K562 (cell line): ENCODE results near the gene AKNAD1. TPM values are rescaled to one million over a fixed set of nuclear protein-coding genes. Genes with fewer than 3 reads are reported as not detected.

ENCODE experiments used
- GABPB1 ChIP-seq: sonication (generic); formaldehyde crosslinking; IDR thresholded peaks from 2 replicates; pipeline ENCODE4 v1.8.0; 2022; ENCODE audit warnings: mild to moderate bottlenecking, missing genetic modification reagents
- MEF2A ChIP-seq: IDR thresholded peaks from 2 replicates; pipeline ENCODE4 v1.6.1; 2011; ENCODE audit warnings: low read depth, mild to moderate bottlenecking, low read length, moderate library complexity; ENCODE audit not compliant: control insufficient read depth
- NR2C2 ChIP-seq, 2 experiments: fragments of 200-800 bp in 1 of 2; sonication (Bioruptor generic) in 1 of 2; sonication (generic) in 1 of 2; formaldehyde crosslinking in 1 of 2; IDR thresholded peaks; 2 replicates each; pipeline versions ENCODE4 v1.6.1 to v1.8.0; 2016 to 2022; ENCODE audit warnings: mild to moderate bottlenecking in 1 of 2, missing compliant biosample characterization in 1 of 2, missing genetic modification characterization in 1 of 2, missing genetic modification reagents in 1 of 2
- PML ChIP-seq: IDR thresholded peaks from 2 replicates; pipeline ENCODE4 v1.6.1; 2012; ENCODE audit warnings: low read length, inconsistent platforms
- POU5F1 ChIP-seq: fragments of 150-350 bp; IDR thresholded peaks from 2 replicates; pipeline ENCODE4 v1.6.1; 2014; ENCODE audit warnings: borderline replicate concordance, low read length, low read depth, mild to moderate bottlenecking; ENCODE audit not compliant: partially characterized antibody
- PRPF4 ChIP-seq: fragments of 200-400 bp; formaldehyde crosslinking; IDR thresholded peaks from one replicate; pipeline ENCODE4 v1.6.1; 2017; ENCODE audit warnings: low read length, low read depth, mild to moderate bottlenecking; ENCODE audit not compliant: insufficient read depth, poor library complexity, severe bottlenecking
- SOX6 ChIP-seq: fragments of 450-650 bp; IDR thresholded peaks from 2 replicates; pipeline ENCODE4 v1.6.1; 2014; ENCODE audit warnings: mild to moderate bottlenecking
- TEAD1 ChIP-seq, 2 experiments: fragments of 450-650 bp in 1 of 2; sonication (generic) in 1 of 2; formaldehyde crosslinking; IDR thresholded peaks; 2 replicates each; pipeline versions ENCODE4 v1.4.0 to v1.8.0; 2020 to 2022; ENCODE audit warnings: mild to moderate bottlenecking in 2 of 2, missing genetic modification reagents in 1 of 2
- ZFPM2 ChIP-seq: fragments of 250-450 bp; sonication (Bioruptor Pico); IDR thresholded peaks from 2 replicates; pipeline ENCODE4 v1.5.1; 2022; ENCODE audit warnings: mild to moderate bottlenecking
- polyA plus RNA-seq, 8 experiments: library from polyadenylated mRNA; depleted of rRNA in 4 of 8; stranded (reverse) in 5 of 8; unstranded in 3 of 8; fragments of >200 nt; fragmentation: Nextera tagmentation in 2 of 8; fragmentation: Illumina TruSeq in 1 of 8; extraction: Ambion mirVana in 2 of 8; extraction: Trizol in 1 of 8; gene quantifications; 2 replicates each; pipeline versions ENCODE4 v1.2.1 to v1.2.3, GENCODE V29; 2011 to 2014; ENCODE audit warnings: inconsistent platforms in 1 of 8, missing spikeins in 1 of 8
- total RNA-seq, 7 experiments: library from RNA; depleted of rRNA in 6 of 7; stranded (reverse); fragments of >200 nt in 6 of 7; fragmentation: Illumina TruSeq in 2 of 7; extraction: Trizol in 2 of 7; gene quantifications; 2 replicates each; pipeline versions ENCODE4 v1.2.1 to v1.2.3, GENCODE V29; 2011 to 2021; ENCODE audit warnings: low replicate concordance in 1 of 7
- TF ChIP-seq, protein P1 (sequence below), 2 experiments: fragments of 450-650 bp in 1 of 2; sonication (generic) in 1 of 2; formaldehyde crosslinking in 1 of 2; IDR thresholded peaks; 2 replicates each; pipeline versions ENCODE4 v1.7.1 to v1.9.0; 2016 to 2022; ENCODE audit warnings: inconsistent platforms in 1 of 2, mild to moderate bottlenecking in 1 of 2, missing genetic modification reagents in 1 of 2
- TF ChIP-seq, protein P2 (sequence below): fragments of 200-800 bp; sonication (Bioruptor generic); IDR thresholded peaks from 2 replicates; pipeline ENCODE4 v1.6.1; 2016; ENCODE audit warnings: missing genetic modification characterization, missing compliant biosample characterization
- TF ChIP-seq, protein P3 (sequence below): fragments of 250-450 bp; sonication (Bioruptor Pico); IDR thresholded peaks from 2 replicates; pipeline ENCODE4 v1.8.0; 2021; ENCODE audit warnings: moderate library complexity, mild to moderate bottlenecking, inconsistent platforms

AKNAD1 gene
- total and polyA plus RNA-seq, 9 of the 15 experiments (the other 6 are each of a cell fraction or from before 2014, with no cell fraction given), result 0.13 to 0.30 TPM; not detected in 7

DNA sequence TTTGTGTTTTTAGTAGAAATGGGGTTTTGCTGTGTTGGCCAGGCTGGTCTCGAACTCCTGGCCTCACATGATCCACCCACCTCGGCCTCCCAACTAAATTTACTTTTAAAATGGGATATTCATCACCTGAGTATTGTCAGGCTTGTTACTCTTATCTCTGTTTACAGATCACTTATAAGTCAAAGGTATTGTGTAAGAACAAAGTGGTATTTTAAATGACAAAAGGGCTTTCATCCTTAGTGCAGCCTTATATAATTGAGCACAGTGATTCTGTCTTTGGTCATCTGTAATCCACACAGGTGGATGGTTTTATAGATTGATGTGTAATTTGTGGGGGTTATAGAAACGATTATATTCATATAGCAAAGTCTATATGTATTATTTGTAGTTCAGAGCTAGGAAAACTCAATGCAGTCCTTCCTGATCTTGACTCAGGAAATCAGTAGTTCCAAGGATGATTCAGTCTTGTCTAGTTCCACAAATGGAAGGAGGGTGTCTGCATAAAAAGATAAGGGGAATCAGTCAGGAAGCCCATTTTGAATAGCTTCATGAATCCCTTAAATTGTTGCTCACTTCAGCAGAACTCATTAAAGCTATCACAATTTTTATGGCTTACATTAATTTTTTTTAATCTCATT, 75.8 kb downstream of the AKNAD1 start (continued):
- no peak for TF ChIP-seq PML
- no peak for TF ChIP-seq ZFPM2
- no peak for TF ChIP-seq GABPB1 (CRISPR knock-in tag)
- no peak for TF ChIP-seq PRPF4
- TF ChIP-seq, protein P1, sequence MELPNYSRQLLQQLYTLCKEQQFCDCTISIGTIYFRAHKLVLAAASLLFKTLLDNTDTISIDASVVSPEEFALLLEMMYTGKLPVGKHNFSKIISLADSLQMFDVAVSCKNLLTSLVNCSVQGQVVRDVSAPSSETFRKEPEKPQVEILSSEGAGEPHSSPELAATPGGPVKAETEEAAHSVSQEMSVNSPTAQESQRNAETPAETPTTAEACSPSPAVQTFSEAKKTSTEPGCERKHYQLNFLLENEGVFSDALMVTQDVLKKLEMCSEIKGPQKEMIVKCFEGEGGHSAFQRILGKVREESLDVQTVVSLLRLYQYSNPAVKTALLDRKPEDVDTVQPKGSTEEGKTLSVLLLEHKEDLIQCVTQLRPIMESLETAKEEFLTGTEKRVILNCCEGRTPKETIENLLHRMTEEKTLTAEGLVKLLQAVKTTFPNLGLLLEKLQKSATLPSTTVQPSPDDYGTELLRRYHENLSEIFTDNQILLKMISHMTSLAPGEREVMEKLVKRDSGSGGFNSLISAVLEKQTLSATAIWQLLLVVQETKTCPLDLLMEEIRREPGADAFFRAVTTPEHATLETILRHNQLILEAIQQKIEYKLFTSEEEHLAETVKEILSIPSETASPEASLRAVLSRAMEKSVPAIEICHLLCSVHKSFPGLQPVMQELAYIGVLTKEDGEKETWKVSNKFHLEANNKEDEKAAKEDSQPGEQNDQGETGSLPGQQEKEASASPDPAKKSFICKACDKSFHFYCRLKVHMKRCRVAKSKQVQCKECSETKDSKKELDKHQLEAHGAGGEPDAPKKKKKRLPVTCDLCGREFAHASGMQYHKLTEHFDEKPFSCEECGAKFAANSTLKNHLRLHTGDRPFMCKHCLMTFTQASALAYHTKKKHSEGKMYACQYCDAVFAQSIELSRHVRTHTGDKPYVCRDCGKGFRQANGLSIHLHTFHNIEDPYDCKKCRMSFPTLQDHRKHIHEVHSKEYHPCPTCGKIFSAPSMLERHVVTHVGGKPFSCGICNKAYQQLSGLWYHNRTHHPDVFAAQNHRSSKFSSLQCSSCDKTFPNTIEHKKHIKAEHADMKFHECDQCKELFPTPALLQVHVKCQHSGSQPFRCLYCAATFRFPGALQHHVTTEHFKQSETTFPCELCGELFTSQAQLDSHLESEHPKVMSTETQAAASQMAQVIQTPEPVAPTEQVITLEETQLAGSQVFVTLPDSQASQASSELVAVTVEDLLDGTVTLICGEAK (IDR thresholded peaks at IDR 0.05), result no peak
- TF ChIP-seq, protein P1 (CRISPR knock-in tag; IDR thresholded peaks at IDR 0.05), result no peak
- TF ChIP-seq, protein P2, sequence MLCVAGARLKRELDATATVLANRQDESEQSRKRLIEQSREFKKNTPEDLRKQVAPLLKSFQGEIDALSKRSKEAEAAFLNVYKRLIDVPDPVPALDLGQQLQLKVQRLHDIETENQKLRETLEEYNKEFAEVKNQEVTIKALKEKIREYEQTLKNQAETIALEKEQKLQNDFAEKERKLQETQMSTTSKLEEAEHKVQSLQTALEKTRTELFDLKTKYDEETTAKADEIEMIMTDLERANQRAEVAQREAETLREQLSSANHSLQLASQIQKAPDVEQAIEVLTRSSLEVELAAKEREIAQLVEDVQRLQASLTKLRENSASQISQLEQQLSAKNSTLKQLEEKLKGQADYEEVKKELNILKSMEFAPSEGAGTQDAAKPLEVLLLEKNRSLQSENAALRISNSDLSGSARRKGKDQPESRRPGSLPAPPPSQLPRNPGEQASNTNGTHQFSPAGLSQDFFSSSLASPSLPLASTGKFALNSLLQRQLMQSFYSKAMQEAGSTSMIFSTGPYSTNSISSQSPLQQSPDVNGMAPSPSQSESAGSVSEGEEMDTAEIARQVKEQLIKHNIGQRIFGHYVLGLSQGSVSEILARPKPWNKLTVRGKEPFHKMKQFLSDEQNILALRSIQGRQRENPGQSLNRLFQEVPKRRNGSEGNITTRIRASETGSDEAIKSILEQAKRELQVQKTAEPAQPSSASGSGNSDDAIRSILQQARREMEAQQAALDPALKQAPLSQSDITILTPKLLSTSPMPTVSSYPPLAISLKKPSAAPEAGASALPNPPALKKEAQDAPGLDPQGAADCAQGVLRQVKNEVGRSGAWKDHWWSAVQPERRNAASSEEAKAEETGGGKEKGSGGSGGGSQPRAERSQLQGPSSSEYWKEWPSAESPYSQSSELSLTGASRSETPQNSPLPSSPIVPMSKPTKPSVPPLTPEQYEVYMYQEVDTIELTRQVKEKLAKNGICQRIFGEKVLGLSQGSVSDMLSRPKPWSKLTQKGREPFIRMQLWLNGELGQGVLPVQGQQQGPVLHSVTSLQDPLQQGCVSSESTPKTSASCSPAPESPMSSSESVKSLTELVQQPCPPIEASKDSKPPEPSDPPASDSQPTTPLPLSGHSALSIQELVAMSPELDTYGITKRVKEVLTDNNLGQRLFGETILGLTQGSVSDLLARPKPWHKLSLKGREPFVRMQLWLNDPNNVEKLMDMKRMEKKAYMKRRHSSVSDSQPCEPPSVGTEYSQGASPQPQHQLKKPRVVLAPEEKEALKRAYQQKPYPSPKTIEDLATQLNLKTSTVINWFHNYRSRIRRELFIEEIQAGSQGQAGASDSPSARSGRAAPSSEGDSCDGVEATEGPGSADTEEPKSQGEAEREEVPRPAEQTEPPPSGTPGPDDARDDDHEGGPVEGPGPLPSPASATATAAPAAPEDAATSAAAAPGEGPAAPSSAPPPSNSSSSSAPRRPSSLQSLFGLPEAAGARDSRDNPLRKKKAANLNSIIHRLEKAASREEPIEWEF (CRISPR knock-in tag), result no peak
- TF ChIP-seq NR2C2 (CRISPR knock-in tag; IDR thresholded peaks at IDR 0.05), result no peak
- no peak for TF ChIP-seq NR2C2 (tag; IDR thresholded peaks at IDR 0.05)
- TF ChIP-seq SOX6, result peak; percentile 83; the same call in 1 of the 2 replicates
- TF ChIP-seq, protein P3, sequence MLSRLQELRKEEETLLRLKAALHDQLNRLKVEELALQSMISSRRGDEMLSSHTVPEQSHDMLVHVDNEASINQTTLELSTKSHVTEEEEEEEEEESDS (CRISPR knock-in tag), result no peak
- no peak for TF ChIP-seq TEAD1 (CRISPR knock-in tag; IDR thresholded peaks at IDR 0.05)
- TF ChIP-seq MEF2A, result peak; percentile 12; the same call in 1 of the 2 replicates
- no peak for TF ChIP-seq POU5F1
